DMS 273 (cell line): Measurements from ENCODE around the gene SSBP2.
A peak's percentile ranks its signal among the peaks of the same experiment; 100 is the strongest.
"Not testable (repeated sequence)": the region's sequence is repeated elsewhere in the genome, so short reads cannot be mapped to it uniquely, and the experiment has no call there.

Source experiments
- DNase-seq: peaks from one replicate; lab custom pipeline; 2025; ENCODE audit not compliant: unreplicated experiment; lab: John Stamatoyannopoulos, UW

Gene SSBP2

GRCh38 chr5:81679885-81680284 lies 71.0 kb downstream of the SSBP2 start:
- DNase-seq, result no peak

- no peak for DNase-seq
Observed at GRCh38 chr5:81675420-81675819, 75.5 kb downstream of the SSBP2 start.

GRCh38 chr5:81665795-81666194 lies 85.1 kb downstream of the SSBP2 start:
- DNase-seq, result peak; percentile 13

- DNase-seq, result not testable (repeated sequence)
Observed at GRCh38 chr5:81660624-81661023, 90.3 kb downstream of the SSBP2 start.

GRCh38 chr5:81657386-81657785 lies 93.5 kb downstream of the SSBP2 start:
- DNase-seq, result peak; percentile 50

GRCh38 chr5:81656783-81657182 lies 94.1 kb downstream of the SSBP2 start:
- no peak for DNase-seq

GRCh38 chr5:81650987-81651386 lies 99.9 kb downstream of the SSBP2 start:
- DNase-seq, result peak; percentile 9

GRCh38 chr5:81646469-81646995 lies 104.4 kb downstream of the SSBP2 start:
- no peak for DNase-seq

- no peak for DNase-seq
Observed at GRCh38 chr5:81642210-81642609, 108.7 kb downstream of the SSBP2 start.

- no peak for DNase-seq
Observed at GRCh38 chr5:81639556-81639955, 111.3 kb downstream of the SSBP2 start.

GRCh38 chr5:81638471-81638870 lies 112.4 kb downstream of the SSBP2 start:
- DNase-seq, result no peak

GRCh38 chr5:81633891-81634290 lies 117.0 kb downstream of the SSBP2 start:
- DNase-seq, result no peak

GRCh38 chr5:81633471-81633870 lies 117.4 kb downstream of the SSBP2 start:
- DNase-seq, result no peak

GRCh38 chr5:81632679-81633078 lies 118.2 kb downstream of the SSBP2 start:
- DNase-seq, result no peak

GRCh38 chr5:81631621-81632020 lies 119.3 kb downstream of the SSBP2 start:
- DNase-seq, result no peak

- DNase-seq, result no peak
Observed at GRCh38 chr5:81631124-81631523, 119.8 kb downstream of the SSBP2 start.

- no peak for DNase-seq
Observed at GRCh38 chr5:81630684-81631083, 120.2 kb downstream of the SSBP2 start.

- no peak for DNase-seq
Observed at GRCh38 chr5:81629986-81630385, 120.9 kb downstream of the SSBP2 start.

- not testable (repeated sequence) for DNase-seq
Observed at GRCh38 chr5:81628061-81628460, 122.8 kb downstream of the SSBP2 start.

- peak; percentile 43 for DNase-seq
Observed at GRCh38 chr5:81626524-81626923, 124.4 kb downstream of the SSBP2 start.

GRCh38 chr5:81609810-81610375 lies 141.0 kb downstream of the SSBP2 start:
- no peak for DNase-seq

GRCh38 chr5:81608976-81609375 lies 141.9 kb downstream of the SSBP2 start:
- DNase-seq, result no peak

GRCh38 chr5:81607693-81608092 lies 143.2 kb downstream of the SSBP2 start:
- no peak for DNase-seq
